Bronchial epithelial cell (primary cell): ENCODE measurements around the gene ZFAND2A. TPM values are rescaled to one million over a fixed set of nuclear protein-coding genes. Genes with fewer than 3 reads are reported as not detected.

Source experiments
- DNase-seq: peaks from one replicate; pipeline ENCODE4 v3.0.0-alpha.2; 2010; ENCODE audit warnings: low read depth
- FAIRE-seq: peaks from 2 replicates; lab custom pipeline; 2011; peaks lifted over from hg19 to GRCh38; lab: Jason Lieb, UNC
- H3K27me3 ChIP-seq: 2 replicates; pipeline ENCODE4 v1.5.1; 2011; ENCODE audit warnings: low read length; ENCODE audit not compliant: control insufficient read depth, insufficient read depth
- H3K36me3 ChIP-seq: 2 replicates; pipeline ENCODE4 v1.5.1; 2011; ENCODE audit warnings: low read length; ENCODE audit not compliant: control insufficient read depth, insufficient read depth
- H3K4me3 ChIP-seq: 2 replicates; pipeline ENCODE4 v1.5.1; 2011; ENCODE audit warnings: mild to moderate bottlenecking, low read depth, low read length, control low read depth
- total RNA-seq: library from RNA; depleted of rRNA; stranded (reverse); fragments of >200 nt; gene quantifications from 2 replicates; pipeline ENCODE4 v1.2.1, GENCODE V29; 2014
- TF ChIP-seq, protein P1 (sequence below): IDR thresholded peaks from 2 replicates; pipeline ENCODE4 v1.5.1; 2011; ENCODE audit warnings: mild to moderate bottlenecking, moderate library complexity, low read length, control low read depth, inconsistent platforms; ENCODE audit not compliant: insufficient read depth, severe bottlenecking

ZFAND2A gene
- total RNA-seq, 1 donor from 2014 or later, result 53.4 TPM

GRCh38 chr7:1176891-1177373, 16.9 kb upstream of the ZFAND2A start:
- DNase-seq (peak; percentile 38), FAIRE-seq (no peak)
- H3K4me3 ChIP-seq, result no peak overlapping the region
- TF ChIP-seq, protein P1, sequence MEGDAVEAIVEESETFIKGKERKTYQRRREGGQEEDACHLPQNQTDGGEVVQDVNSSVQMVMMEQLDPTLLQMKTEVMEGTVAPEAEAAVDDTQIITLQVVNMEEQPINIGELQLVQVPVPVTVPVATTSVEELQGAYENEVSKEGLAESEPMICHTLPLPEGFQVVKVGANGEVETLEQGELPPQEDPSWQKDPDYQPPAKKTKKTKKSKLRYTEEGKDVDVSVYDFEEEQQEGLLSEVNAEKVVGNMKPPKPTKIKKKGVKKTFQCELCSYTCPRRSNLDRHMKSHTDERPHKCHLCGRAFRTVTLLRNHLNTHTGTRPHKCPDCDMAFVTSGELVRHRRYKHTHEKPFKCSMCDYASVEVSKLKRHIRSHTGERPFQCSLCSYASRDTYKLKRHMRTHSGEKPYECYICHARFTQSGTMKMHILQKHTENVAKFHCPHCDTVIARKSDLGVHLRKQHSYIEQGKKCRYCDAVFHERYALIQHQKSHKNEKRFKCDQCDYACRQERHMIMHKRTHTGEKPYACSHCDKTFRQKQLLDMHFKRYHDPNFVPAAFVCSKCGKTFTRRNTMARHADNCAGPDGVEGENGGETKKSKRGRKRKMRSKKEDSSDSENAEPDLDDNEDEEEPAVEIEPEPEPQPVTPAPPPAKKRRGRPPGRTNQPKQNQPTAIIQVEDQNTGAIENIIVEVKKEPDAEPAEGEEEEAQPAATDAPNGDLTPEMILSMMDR, result peak; percentile 72
- H3K27me3 ChIP-seq, result no peaks in the 10 kb centered on the region
- H3K36me3 ChIP-seq, result no peaks in the 10 kb centered on the region

- peak; percentile 50 for DNase-seq
- no peaks in the 10 kb centered on the region for H3K27me3 ChIP-seq
- H3K4me3 ChIP-seq, result peak overlapping the region; percentile 3
- peak; percentile 32 for FAIRE-seq
- TF ChIP-seq, protein P1, result peak; percentile 96
- no peaks in the 10 kb centered on the region for H3K36me3 ChIP-seq
These were observed 16.2 kb upstream of the ZFAND2A start for GRCh38 chr7:1175967-1176851.

DNA sequence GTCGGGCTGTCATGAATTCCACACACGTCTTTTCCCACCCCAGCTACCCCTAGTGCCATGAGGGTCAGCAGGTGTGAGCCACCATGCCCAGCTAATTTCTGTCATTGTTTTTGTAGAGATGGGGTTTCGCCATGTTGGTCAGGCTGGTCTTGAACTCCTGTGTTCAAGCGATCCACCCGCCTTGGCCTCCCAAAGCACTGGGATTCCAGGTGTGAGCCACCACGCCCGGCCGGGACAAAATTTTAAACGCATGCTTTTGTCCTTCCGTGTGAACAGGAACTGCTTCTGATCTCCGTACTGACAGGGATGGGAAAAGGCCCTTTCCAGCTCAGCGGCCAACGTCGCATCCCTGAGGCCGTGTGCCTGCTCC, 15.6 kb upstream of the ZFAND2A start:
- no peak for FAIRE-seq
- H3K27me3 ChIP-seq, result no peaks in the 10 kb centered on the region
- TF ChIP-seq, protein P1, result no peak
- H3K36me3 ChIP-seq, result no peaks in the 10 kb centered on the region
- DNase-seq, result no peak
- no peak overlapping the region for H3K4me3 ChIP-seq

DNA sequence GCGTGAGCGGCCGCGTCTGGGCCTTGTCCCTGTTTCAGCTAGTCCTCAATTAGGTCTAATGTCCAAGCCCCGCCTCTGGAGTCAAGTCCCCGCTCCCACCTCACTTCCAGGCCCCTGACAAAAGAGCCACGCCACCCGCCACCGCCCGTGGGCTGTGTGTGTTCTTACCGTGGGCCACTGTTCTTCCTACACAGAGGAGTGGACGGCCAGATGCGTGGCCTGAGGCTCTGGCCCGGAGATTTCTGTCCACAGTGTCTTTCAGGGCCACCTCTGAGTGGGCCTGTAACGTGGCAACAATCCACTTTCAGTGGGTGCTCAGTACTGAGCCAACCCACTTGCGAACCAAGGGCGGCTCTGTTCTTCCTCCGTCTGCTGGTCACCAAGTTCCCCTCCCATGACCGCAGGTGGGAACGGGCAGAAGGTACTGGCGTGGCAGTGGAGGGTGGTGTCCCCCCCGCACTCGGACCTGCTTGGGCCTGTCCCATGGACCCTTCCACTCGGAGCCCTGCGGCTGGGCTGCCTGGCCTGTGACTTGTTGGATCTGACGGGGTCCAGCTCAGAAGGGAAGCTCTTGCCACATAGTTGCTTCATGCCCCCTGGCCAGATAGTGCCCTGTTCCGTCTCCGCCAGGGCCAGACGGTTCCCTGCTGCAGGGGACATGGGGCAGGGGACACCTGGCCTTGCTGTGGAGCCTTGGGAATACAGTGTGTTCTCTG, 15.0 kb upstream of the ZFAND2A start:
- DNase-seq (no peak), FAIRE-seq (no peak)
- TF ChIP-seq, protein P1, result no peak
- H3K27me3 ChIP-seq, result no peaks in the 10 kb centered on the region
- H3K4me3 ChIP-seq, result no peak overlapping the region
- H3K36me3 ChIP-seq, result no peaks in the 10 kb centered on the region

DNA sequence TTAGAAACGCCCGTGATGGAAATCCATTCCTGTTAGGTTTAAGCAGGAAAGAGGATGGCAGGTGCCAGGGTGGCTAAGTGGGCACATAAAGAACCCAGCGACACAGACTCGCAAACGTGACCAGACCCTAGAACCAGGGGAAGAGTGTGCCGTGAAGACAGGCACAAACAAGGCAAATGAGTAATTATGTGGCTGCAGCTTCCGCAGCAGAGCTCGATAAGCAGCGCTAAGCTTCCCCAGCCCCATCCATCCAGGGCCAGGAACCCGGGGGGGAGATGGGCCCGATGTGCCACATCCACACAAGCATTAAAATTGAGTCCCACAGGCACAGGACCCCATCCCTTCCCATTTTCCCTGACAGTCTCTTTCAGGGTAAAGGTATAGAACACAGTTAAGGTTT, 14.0 kb upstream of the ZFAND2A start:
- TF ChIP-seq, protein P1, result no peak
- no peak for FAIRE-seq
- no peak for DNase-seq
- H3K36me3 ChIP-seq, result no peaks in the 10 kb centered on the region
- no peak overlapping the region for H3K4me3 ChIP-seq
- no peaks in the 10 kb centered on the region for H3K27me3 ChIP-seq
